Erythroblast (primary cell): ENCODE results near the gene TENT5A.

ENCODE experiments used
- GATA1 ChIP-seq: IDR thresholded peaks from 2 replicates; pipeline ENCODE4 v1.6.1; 2011; ENCODE audit warnings: low read depth, mild to moderate bottlenecking, control low read depth, low read length, moderate library complexity
- POLR2A ChIP-seq: IDR thresholded peaks from 2 replicates; pipeline ENCODE4 v1.6.1; 2011; ENCODE audit warnings: mild to moderate bottlenecking, low read length

DNA sequence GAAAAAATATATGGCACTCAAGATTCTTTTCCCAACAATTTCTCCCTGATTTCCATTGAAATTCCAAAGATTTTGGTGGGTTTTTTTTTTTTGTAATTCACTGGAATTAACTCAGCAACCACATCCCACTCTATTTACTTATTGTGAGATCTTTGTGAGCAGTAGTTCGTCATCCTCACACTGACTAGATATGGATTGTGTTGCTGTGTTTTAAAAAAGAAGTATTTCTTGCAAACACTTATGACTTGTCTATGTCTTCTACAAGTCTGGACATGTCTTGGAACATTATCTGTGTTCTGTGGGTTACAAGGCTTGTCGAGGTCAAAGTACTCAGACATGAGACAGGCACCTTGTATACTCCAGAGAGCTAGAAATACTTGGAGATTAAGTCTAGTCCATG lies 7.3 kb upstream of the TENT5A start:
- TF ChIP-seq POLR2A: no peak
- no peak for TF ChIP-seq GATA1
